Panc1 (cell line): Measurements from ENCODE around the gene DUOX1. TPM values are rescaled to one million over a fixed set of nuclear protein-coding genes. Genes with fewer than 3 reads are reported as not detected.

Source experiments
- ATAC-seq: fragments of 200-7000 bp; cut with Tn5 transposase; 2 replicates; pipeline ENCODE4 v1.9.1; 2020; ENCODE audit warnings: mild to moderate bottlenecking, moderate library complexity
- BruUV-seq: library from RNA; stranded (reverse); fragments of 400-500 nt; replicated peaks from 2 replicates; lab custom pipeline; 2021; lab: Mats Ljungman, UMichigan
- CTCF ChIA-PET: fragments of 300-600 bp; sonication (Branson Sonifier 250); formaldehyde crosslinking; loops from one replicate; lab custom pipeline; 2022; ENCODE audit warnings: antibody characterized with exemption; lab: Charles Lee
- POLR2A ChIA-PET: fragments of 300-600 bp; sonication (Branson Sonifier 250); formaldehyde crosslinking; loops from one replicate; lab custom pipeline; 2022; ENCODE audit warnings: antibody characterized with exemption; lab: Charles Lee
- DNase-seq: peaks from one replicate; pipeline ENCODE4 v3.0.0-alpha.2; 2010; ENCODE audit warnings: low read depth, low spot score
- H3K27ac ChIP-seq: 2 replicates; pipeline ENCODE4 v1.5.1; 2011; ENCODE audit warnings: mild to moderate bottlenecking, low read length, inconsistent platforms
- H3K27me3 ChIP-seq: fragments of 200-500 bp; sonication (Bioruptor generic); 2 replicates; pipeline ENCODE4 v1.6.0; 2014; ENCODE audit warnings: low read length, inconsistent platforms; ENCODE audit not compliant: control insufficient read depth, insufficient read depth
- H3K36me3 ChIP-seq: fragments of 200-500 bp; sonication (Bioruptor generic); 2 replicates; pipeline ENCODE4 v1.5.1; 2014; ENCODE audit warnings: inconsistent platforms, mild to moderate bottlenecking, low read length, moderate library complexity; ENCODE audit not compliant: control insufficient read depth, insufficient read depth
- H3K4me1 ChIP-seq: 2 replicates; pipeline ENCODE4 v1.5.1; 2011; ENCODE audit warnings: inconsistent platforms, mild to moderate bottlenecking, low read length, moderate library complexity; ENCODE audit not compliant: control insufficient read depth, insufficient read depth
- H3K4me3 ChIP-seq, 2 experiments: 2 replicates each; pipeline ENCODE4 v1.5.1; 2011 to 2012; ENCODE audit warnings: low read depth in 2 of 2, low read length in 2 of 2, mild to moderate bottlenecking in 2 of 2, inconsistent platforms in 1 of 2, moderate library complexity in 1 of 2
- H3K9me3 ChIP-seq: fragments of 200-500 bp; sonication (Bioruptor generic); 2 replicates; pipeline ENCODE4 v1.5.1; 2014; ENCODE audit warnings: low read depth, mild to moderate bottlenecking, inconsistent platforms, low read length, moderate library complexity; ENCODE audit not compliant: control insufficient read depth, insufficient read depth
- CTCF ChIP-seq: fragments of 450-650 bp; IDR thresholded peaks from 2 replicates; pipeline ENCODE4 v1.5.1; 2017; ENCODE audit warnings: mild to moderate bottlenecking
- POLR2AphosphoS5 ChIP-seq: IDR thresholded peaks from 2 replicates; pipeline ENCODE4 v1.6.1; 2012; ENCODE audit warnings: mild to moderate bottlenecking, low read depth, low read length, moderate library complexity
- REST ChIP-seq, 2 experiments: IDR thresholded peaks; 2 replicates each; pipeline ENCODE4 v1.6.1; 2011 to 2012; ENCODE audit warnings: low read depth in 2 of 2, control low read depth in 1 of 2, low read length in 1 of 2, mild to moderate bottlenecking in 1 of 2, moderate library complexity in 1 of 2; ENCODE audit not compliant: insufficient read depth in 1 of 2
- SIN3A ChIP-seq: IDR thresholded peaks from 2 replicates; pipeline ENCODE4 v1.6.1; 2012; ENCODE audit warnings: low read depth, mild to moderate bottlenecking, low read length, moderate library complexity, borderline replicate concordance; ENCODE audit not compliant: insufficient read depth
- TCF7L2 ChIP-seq: IDR thresholded peaks from 2 replicates; pipeline ENCODE4 v1.6.1; 2011; ENCODE audit warnings: mild to moderate bottlenecking, low read depth, low read length, inconsistent platforms
- in situ Hi-C: cut with HindIII; loops from 2 replicates; pipeline ENCODE4 v1.10.0; 2016; ENCODE audit warnings: low sequenced_read_pairs, low pct_unique_long_range_greater_than_20kb
- intact Hi-C: fragments of 100-400 bp; cut with micrococcal nuclease; formaldehyde crosslinking; loops from one replicate; pipeline ENCODE4 v1.10.0; 2022; ENCODE audit not compliant: unreplicated experiment
- total RNA-seq: library from RNA; stranded (reverse); gene quantifications from one replicate; pipeline ENCODE4 v1.2.1, GENCODE V29; 2021; ENCODE audit not compliant: unreplicated experiment

The DUOX1 gene
- total RNA-seq, 1 experiment from 2014 or later = 0.31 TPM

- intact Hi-C loops = no loop called here
- DNase-seq (no peak), ATAC-seq (no peak)
- POLR2A ChIA-PET = no interaction called here
- no TSS peak for BruUV-seq
- Histone ChIP-seq H3K9me3 (no peaks in the 10 kb centered on the region), H3K27ac (no peak overlapping the region), H3K4me3 (no peak overlapping the region), H3K36me3 (no peaks in the 10 kb centered on the region), H3K4me1 (no peaks in the 10 kb centered on the region), H3K27me3 (no peaks in the 10 kb centered on the region)
- CTCF ChIA-PET = no interaction called here
- TF ChIP-seq CTCF (no peak), REST (IDR thresholded peaks at IDR 0.05; ENCODE audit: insufficient read depth in 1 of 2, low read depth in 2 of 2, low read length in 1 of 2) (no peak), POLR2AphosphoS5 (no peak), TCF7L2 (no peak), SIN3A (no peak)
- in situ Hi-C loops = no loop called here
These were observed 18.6 kb downstream of the DUOX1 start for GRCh38 chr15:45148076-45149059.

DNA sequence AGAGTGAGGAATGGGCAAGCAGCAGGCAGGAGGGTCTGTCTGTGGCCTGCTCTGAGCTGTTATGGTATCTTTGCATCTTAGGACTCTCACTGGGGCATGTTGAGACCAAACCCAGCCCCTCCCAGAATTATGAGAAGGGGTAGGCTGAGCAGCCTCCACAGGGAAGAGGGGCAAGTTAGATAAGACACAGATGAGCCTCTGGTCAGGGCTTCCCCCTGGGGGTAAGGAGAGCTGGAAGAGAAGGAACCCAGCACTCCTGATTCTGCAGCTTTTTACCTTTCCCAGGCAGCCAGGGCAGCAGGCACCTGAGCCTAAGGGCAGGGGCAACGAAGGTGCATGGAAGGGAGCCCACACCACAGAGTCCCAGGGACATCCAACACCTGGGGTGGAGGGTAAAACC is 19.3 kb downstream of the DUOX1 start:
- ATAC-seq (no peak), DNase-seq (no peak)
- Histone ChIP-seq H3K27ac (no peak overlapping the region), H3K4me1 (no peaks in the 10 kb centered on the region), H3K9me3 (no peaks in the 10 kb centered on the region), H3K36me3 (no peaks in the 10 kb centered on the region), H3K27me3 (no peaks in the 10 kb centered on the region), H3K4me3 (no peak overlapping the region)
- POLR2A ChIA-PET = no interaction called here
- in situ Hi-C loops (no loop called here), intact Hi-C loops (no loop called here)
- no TSS peak for BruUV-seq
- TF ChIP-seq SIN3A = no peak
- no peak for TF ChIP-seq POLR2AphosphoS5
- TF ChIP-seq TCF7L2 = no peak
- TF ChIP-seq REST (IDR thresholded peaks at IDR 0.05; ENCODE audit: insufficient read depth in 1 of 2, low read depth in 2 of 2, low read length in 1 of 2) = no peak
- CTCF ChIA-PET = no interaction called here
